Measurements from ENCODE around the gene RAB43. TPM values are rescaled to one million over a fixed set of nuclear protein-coding genes. Genes with fewer than 3 reads are reported as not detected.
"Not testable (repeated sequence)": the region's sequence is repeated elsewhere in the genome, so short reads cannot be mapped to it uniquely, and the experiment has no call there.

RAB43 gene
- total RNA-seq, 2 donors from 2014 or later: 5.3 to 8.2 TPM

DNA sequence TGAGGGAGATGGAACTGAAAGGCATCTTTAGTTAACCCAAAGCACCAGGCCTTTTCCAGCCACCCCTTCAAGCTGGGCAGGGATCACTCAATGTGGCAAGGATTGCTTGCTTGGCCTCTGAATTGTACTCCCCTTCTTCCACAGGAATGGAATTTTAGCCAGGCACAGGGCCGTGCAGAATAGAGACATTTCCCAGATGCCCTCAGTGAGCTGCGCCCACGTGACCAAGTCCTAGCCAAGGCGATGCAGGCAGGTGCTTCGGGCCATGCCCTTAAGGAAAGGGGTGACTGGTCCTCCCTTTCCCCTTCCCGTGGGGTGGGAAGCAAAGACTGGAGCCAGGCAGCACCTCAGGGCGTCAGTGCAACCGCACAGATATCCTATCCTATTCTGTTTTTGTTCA lies 43.1 kb downstream of the RAB43 start:
- H3K4me3 ChIP-seq: no peak overlapping the region
- TF ChIP-seq, protein P1, sequence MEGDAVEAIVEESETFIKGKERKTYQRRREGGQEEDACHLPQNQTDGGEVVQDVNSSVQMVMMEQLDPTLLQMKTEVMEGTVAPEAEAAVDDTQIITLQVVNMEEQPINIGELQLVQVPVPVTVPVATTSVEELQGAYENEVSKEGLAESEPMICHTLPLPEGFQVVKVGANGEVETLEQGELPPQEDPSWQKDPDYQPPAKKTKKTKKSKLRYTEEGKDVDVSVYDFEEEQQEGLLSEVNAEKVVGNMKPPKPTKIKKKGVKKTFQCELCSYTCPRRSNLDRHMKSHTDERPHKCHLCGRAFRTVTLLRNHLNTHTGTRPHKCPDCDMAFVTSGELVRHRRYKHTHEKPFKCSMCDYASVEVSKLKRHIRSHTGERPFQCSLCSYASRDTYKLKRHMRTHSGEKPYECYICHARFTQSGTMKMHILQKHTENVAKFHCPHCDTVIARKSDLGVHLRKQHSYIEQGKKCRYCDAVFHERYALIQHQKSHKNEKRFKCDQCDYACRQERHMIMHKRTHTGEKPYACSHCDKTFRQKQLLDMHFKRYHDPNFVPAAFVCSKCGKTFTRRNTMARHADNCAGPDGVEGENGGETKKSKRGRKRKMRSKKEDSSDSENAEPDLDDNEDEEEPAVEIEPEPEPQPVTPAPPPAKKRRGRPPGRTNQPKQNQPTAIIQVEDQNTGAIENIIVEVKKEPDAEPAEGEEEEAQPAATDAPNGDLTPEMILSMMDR (IDR thresholded peaks at IDR 0.05): no peak

DNA sequence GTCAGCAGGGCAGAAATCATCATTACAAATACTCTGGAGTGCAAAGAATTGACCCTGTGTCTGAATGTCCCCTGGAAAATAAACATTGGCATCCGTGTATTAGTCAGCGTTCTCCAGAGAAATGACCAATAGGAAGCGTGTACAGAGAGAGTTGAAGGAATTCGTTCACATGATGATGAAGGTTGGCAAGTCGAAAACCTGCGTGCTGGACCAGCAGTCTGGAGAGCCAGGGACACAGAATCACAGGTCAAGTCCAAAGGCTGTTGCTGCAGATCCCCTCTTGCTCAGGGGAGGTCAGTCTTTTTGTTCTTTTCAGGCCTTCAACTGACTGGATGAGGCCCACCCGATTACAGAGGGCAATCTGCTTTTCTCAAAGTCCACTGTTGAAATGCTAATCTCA lies 44.4 kb downstream of the RAB43 start:
- no peak for DNase-seq (ENCODE audit: low spot score)
- Histone ChIP-seq H3K27me3 (no peaks in the 10 kb centered on the region), H3K4me1 (no peaks in the 10 kb centered on the region), H3K4me3 (no peak overlapping the region), H3K36me3 (no peaks in the 10 kb centered on the region), H3K27ac (no peak overlapping the region), H3K9me3 (no peaks in the 10 kb centered on the region)
- TF ChIP-seq, protein P1 (IDR thresholded peaks at IDR 0.05): no peak

More for the DNA sequence above, 43.1 kb downstream of the RAB43 start:
- Histone ChIP-seq H3K27ac (no peak overlapping the region), H3K9me3 (no peaks in the 10 kb centered on the region), H3K36me3 (no peaks in the 10 kb centered on the region), H3K27me3 (no peaks in the 10 kb centered on the region), H3K4me1 (no peaks in the 10 kb centered on the region)
- no peak for DNase-seq (ENCODE audit: low spot score)

DNA sequence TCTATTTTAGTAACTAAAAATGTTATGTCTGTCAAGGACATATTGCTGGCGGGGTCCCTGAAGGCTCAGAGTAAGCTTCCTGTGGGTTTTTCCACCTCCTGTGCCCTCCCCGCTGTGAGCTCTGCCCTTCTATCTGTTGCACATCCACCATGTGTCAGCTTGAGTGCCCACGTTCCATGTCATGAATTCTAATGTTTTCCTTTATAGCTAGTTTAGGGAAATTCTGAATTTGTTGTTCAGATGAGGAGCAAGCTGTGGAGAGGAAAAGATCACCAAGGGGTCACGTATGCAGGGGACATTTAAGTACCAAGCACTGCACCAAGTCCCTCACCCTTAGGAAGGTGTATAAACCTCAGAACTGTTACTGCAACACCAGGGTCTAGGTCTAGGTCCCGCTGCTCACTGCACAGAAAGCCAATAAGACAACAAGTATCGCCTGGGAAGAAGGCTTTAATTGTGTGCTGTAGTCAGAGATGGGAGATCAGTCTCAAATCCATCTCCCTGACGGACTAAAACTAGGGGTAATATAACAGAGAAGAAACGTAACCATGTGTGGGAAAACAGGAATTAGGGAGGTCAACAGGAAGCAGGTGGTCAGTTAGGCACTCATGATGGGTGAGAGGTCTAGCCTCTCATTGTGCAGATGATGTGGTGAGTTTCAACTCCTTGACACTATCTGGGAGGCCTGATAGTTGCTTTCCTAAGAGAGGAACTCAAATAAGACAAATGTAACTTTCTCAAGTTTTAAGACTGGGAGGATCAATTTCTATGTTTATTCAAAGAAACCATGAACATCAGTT lies 51.3 kb downstream of the RAB43 start:
- Histone ChIP-seq H3K27ac (no peak overlapping the region), H3K4me3 (no peak overlapping the region), H3K4me1 (peaks cover 0 to 10% of the 10 kb centered on the region in 2 donors), H3K27me3 (no peaks in the 10 kb centered on the region), H3K36me3 (no peaks in the 10 kb centered on the region), H3K9me3 (no peaks in the 10 kb centered on the region)
- no peak for DNase-seq (ENCODE audit: low spot score)
- TF ChIP-seq, protein P1 (IDR thresholded peaks at IDR 0.05): no peak

DNA sequence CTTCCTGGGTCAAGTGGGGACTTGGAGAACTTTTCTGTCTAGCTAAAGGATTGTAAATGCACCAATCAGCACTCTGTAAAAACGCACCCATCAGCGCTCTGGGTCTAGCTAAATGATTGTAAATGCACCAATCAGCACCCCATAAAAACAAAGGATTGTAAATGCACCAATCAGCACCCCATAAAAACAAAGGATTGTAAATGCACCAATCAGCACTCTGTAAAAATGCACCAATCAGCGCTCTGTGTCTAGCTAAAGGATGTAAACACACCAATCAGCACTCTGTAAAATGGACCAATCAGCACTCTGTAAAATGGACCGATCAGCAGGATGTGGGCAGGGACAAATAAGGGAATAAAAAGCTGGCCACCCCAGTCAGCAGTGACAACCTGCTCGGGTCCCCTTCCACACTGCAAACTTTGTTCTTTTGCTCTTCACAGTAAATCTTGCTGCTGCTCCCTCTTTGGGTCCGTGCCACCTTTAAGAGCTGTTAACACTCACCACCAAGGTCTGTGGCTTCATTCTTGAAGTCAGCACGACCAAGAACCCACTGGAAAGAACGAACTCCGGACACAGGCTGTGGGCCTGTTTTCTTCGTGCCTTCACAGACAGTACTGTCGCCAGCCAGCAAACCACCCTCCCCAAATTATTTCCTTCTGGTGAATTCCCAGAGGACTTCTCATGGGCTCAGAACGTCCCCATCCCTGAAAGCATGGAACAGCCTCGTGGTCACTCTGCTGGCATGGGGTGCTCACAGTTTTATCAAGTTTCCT lies 52.1 kb downstream of the RAB43 start:
- H3K27ac ChIP-seq; H3K4me3 ChIP-seq; H3K4me1 ChIP-seq; H3K27me3 ChIP-seq; H3K9me3 ChIP-seq; DNase-seq (ENCODE audit: low spot score); H3K36me3 ChIP-seq: not testable (repeated sequence)

DNA sequence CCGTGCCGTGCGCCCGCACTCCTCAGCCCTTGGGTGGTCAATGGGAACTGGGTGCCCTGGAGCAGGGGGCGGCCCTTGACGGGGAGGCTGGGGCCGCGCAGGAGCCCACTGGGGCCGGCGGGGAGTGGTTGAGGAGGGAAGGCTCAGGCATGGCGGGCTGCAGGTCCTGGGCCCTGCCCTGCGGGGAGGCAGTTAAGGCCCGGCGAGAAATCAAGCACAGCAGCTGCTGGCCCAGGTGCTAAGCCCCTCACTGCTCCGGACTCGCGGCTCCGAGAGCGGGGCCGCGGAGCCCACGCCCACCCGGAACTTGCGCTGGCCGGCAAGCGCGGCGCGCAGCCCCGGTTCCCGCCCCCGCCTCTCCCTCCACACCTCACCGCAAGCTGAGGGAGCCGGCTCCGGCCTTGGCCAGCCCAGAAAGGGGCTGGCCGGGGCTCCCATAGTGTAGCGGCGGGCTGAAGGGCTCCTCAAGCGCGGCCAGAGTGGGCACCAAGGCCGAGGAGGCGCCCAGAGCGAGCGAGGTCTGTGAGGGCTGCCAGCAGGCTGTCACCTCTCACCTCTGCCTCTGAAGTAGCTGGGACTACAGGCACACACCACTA lies 53.2 kb downstream of the RAB43 start:
- Histone ChIP-seq H3K36me3 (no peaks in the 10 kb centered on the region), H3K4me1 (peaks cover 0 to 10% of the 10 kb centered on the region in 2 donors), H3K27ac (no peak overlapping the region), H3K27me3 (no peaks in the 10 kb centered on the region), H3K9me3 (no peaks in the 10 kb centered on the region), H3K4me3 (peak overlapping the region; percentile 20 to 44)
- no peak for DNase-seq (ENCODE audit: low spot score)
- TF ChIP-seq, protein P1 (IDR thresholded peaks at IDR 0.05): no peak

DNA sequence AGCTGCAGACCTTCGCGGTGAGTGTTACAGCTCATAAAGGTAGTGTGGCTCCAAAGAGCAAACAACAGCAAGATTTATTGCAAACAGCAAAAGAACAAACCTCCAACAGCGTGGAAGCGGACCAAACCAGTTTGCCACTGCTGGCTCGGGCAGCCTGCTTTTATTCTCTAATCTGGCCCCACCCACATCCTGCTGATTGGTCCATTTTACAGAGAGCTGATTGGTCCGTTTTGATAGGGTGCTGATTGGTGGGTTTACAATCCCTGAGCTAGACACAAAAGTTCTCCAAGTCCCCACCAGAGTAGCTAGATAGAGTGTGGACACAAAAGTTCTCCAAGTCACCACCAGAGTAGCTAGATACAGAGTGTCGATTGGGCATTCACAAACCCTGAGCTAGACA lies 53.9 kb downstream of the RAB43 start:
- not testable (repeated sequence) for H3K4me1 ChIP-seq; DNase-seq (ENCODE audit: low spot score); H3K27me3 ChIP-seq; H3K9me3 ChIP-seq; H3K36me3 ChIP-seq; H3K27ac ChIP-seq; H3K4me3 ChIP-seq

All from right atrium auricular region (tissue), 2 donors.